ENCODE measurements around the gene CGB8.
A peak's percentile ranks its signal among the peaks of the same experiment; 100 is the strongest.
"Not testable (repeated sequence)": the region's sequence is repeated elsewhere in the genome, so short reads cannot be mapped to it uniquely, and the experiment has no call there.

The CGB8 gene

GRCh38 chr19:49049011-49049410, at the start of gene CGB8:
TSS of gene CGB8 (minus strand) at chr19:49049111. CDS start at chr19:49048739, 372 bp downstream.
- DNase-seq (ENCODE audit: low read depth); H3K4me3 ChIP-seq (replicated peaks; ENCODE audit: low read depth, low read length): not testable (repeated sequence)

- TF ChIP-seq CTCF (IDR thresholded peaks at IDR 0.05; ENCODE audit: low read length, missing control alignments), result peak; percentile 100
- no peak overlapping the region for H3K4me3 ChIP-seq (replicated peaks; ENCODE audit: low read depth, low read length)
These were observed 48.8 kb upstream of the CGB8 start for GRCh38 chr19:49097453-49098288.

GRCh38 chr19:49094505-49095482, 45.9 kb upstream of the CGB8 start:
- H3K4me3 ChIP-seq (replicated peaks; ENCODE audit: low read depth, low read length), result no peak overlapping the region
- no peak for DNase-seq (ENCODE audit: low read depth)
- TF ChIP-seq CTCF (IDR thresholded peaks at IDR 0.05; ENCODE audit: low read length, missing control alignments), result no peak

More at GRCh38 chr19:49097453-49098288, 48.8 kb upstream of the CGB8 start:
- DNase-seq (ENCODE audit: low read depth), result peak; percentile 80

- H3K4me3 ChIP-seq (replicated peaks; ENCODE audit: low read depth, low read length), result no peak overlapping the region
- TF ChIP-seq CTCF (IDR thresholded peaks at IDR 0.05; ENCODE audit: low read length, missing control alignments), result no peak
- DNase-seq (ENCODE audit: low read depth), result no peak
These were observed 43.8 kb upstream of the CGB8 start for GRCh38 chr19:49092686-49093085.

- DNase-seq (ENCODE audit: low read depth), result no peak
- TF ChIP-seq CTCF (IDR thresholded peaks at IDR 0.05; ENCODE audit: low read length, missing control alignments), result no peak
- H3K4me3 ChIP-seq (replicated peaks; ENCODE audit: low read depth, low read length), result no peak overlapping the region
These were observed 42.6 kb upstream of the CGB8 start for GRCh38 chr19:49091391-49092038.

GRCh38 chr19:49086296-49086695, 37.4 kb upstream of the CGB8 start:
- H3K4me3 ChIP-seq (replicated peaks; ENCODE audit: low read depth, low read length), result peak overlapping the region; percentile 98
- no peak for TF ChIP-seq CTCF (IDR thresholded peaks at IDR 0.05; ENCODE audit: low read length, missing control alignments)
- no peak for DNase-seq (ENCODE audit: low read depth)

GRCh38 chr19:49085868-49086232, 36.9 kb upstream of the CGB8 start:
- peak overlapping the region; percentile 98 for H3K4me3 ChIP-seq (replicated peaks; ENCODE audit: low read depth, low read length)
- TF ChIP-seq CTCF (IDR thresholded peaks at IDR 0.05; ENCODE audit: low read length, missing control alignments), result no peak
- no peak for DNase-seq (ENCODE audit: low read depth)

All from fibroblast of pulmonary artery (primary cell).